Mucosa of descending colon (tissue), 3 donors: ENCODE data around the gene MYO1E. TPM values are rescaled to one million over a fixed set of nuclear protein-coding genes. Genes with fewer than 3 reads are reported as not detected.

Experiments
- ATAC-seq: fragments of 200-7000 bp; cut with Tn5 transposase; one replicate; pipeline ENCODE4 v1.9.1; 2020; ENCODE audit warnings: mild to moderate bottlenecking, moderate library complexity
- DNase-seq, 3 donors: peaks; one replicate each; pipeline ENCODE4 v3.0.0-alpha.2; 2020
- H3K36me3 ChIP-seq: fragments of 200-600 bp; one replicate; pipeline ENCODE4 v1.8.0; 2021; ENCODE audit warnings: low read depth, mild to moderate bottlenecking
- H3K4me1 ChIP-seq: fragments of 200-600 bp; one replicate; pipeline ENCODE4 v1.8.0; 2021; ENCODE audit warnings: low read depth, mild to moderate bottlenecking
- H3K4me3 ChIP-seq: fragments of 200-600 bp; one replicate; pipeline ENCODE4 v1.8.0; 2021; ENCODE audit warnings: mild to moderate bottlenecking
- H3K9me3 ChIP-seq: fragments of 200-600 bp; one replicate; pipeline ENCODE4 v1.8.0; 2021; ENCODE audit warnings: mild to moderate bottlenecking
- CTCF ChIP-seq: fragments of 200-600 bp; IDR thresholded peaks from one replicate; pipeline ENCODE4 v1.8.0; 2022; ENCODE audit warnings: antibody characterized with exemption, mild to moderate bottlenecking
- intact Hi-C, 2 donors: fragments of 100-400 bp; cut with DNase I in 1 of 2; cut with micrococcal nuclease in 1 of 2; formaldehyde crosslinking; loops; one replicate each; pipeline versions ENCODE4 v1.11.0 to v1.11.1; 2022; cut with DNase I, micrococcal nuclease
- total RNA-seq, 3 donors: library from RNA; stranded (reverse); fragmentation: NEBNext Ultra II Directional in 2 of 3; extraction: Animal tissue kit (Norgen Biotek cat#: 25700) in 2 of 3; gene quantifications; one replicate each; pipeline versions ENCODE4 v1.2.1 to v1.2.4, GENCODE V29; 2021 to 2023
- donor health status: DM: no; HTN: no; CAD: no; lungs with moderate emphysema.
- donor health status: DM: no; HTN: no; CAD: no.
- donor health status: DM: no; HTN: yes; CAD: no.

The MYO1E gene
- total RNA-seq, 3 donors from 2014 or later = 189 to 325 (median 283) TPM

- TF ChIP-seq CTCF = no peak
- H3K4me3 ChIP-seq = no peak overlapping the region
- no peaks in the 10 kb centered on the region for H3K36me3 ChIP-seq
- no peaks in the 10 kb centered on the region for H3K4me1 ChIP-seq
- no peaks in the 10 kb centered on the region for H3K9me3 ChIP-seq
- DNase-seq (no peak), ATAC-seq (no peak)
- intact Hi-C loops = no loop called here
Measured at GRCh38 chr15:59116771-59117170, 255.9 kb downstream of the MYO1E start.

GRCh38 chr15:59116141-59116540 lies 256.5 kb downstream of the MYO1E start:
- Histone ChIP-seq H3K4me1 (no peaks in the 10 kb centered on the region), H3K9me3 (no peaks in the 10 kb centered on the region), H3K4me3 (no peak overlapping the region), H3K36me3 (no peaks in the 10 kb centered on the region)
- ATAC-seq (no peak), DNase-seq (no peak)
- TF ChIP-seq CTCF = no peak
- intact Hi-C loops = no loop called here

GRCh38 chr15:59115047-59115446 lies 257.6 kb downstream of the MYO1E start:
- no peak for TF ChIP-seq CTCF
- H3K36me3 ChIP-seq = no peaks in the 10 kb centered on the region
- H3K9me3 ChIP-seq = no peaks in the 10 kb centered on the region
- DNase-seq = no peak
- intact Hi-C loops = no loop called here
- no peak overlapping the region for H3K4me3 ChIP-seq
- H3K4me1 ChIP-seq = no peaks in the 10 kb centered on the region
- ATAC-seq = no peak

- TF ChIP-seq CTCF = no peak
- Histone ChIP-seq H3K4me3 (no peak overlapping the region), H3K9me3 (no peaks in the 10 kb centered on the region), H3K4me1 (no peaks in the 10 kb centered on the region), H3K36me3 (no peaks in the 10 kb centered on the region)
- DNase-seq = no peak
- intact Hi-C loops = no loop called here
- ATAC-seq = no peak
Measured at GRCh38 chr15:59111251-59111650, 261.4 kb downstream of the MYO1E start.

GRCh38 chr15:59105854-59106253 lies 266.8 kb downstream of the MYO1E start:
- intact Hi-C loops = no loop called here
- Histone ChIP-seq H3K36me3 (no peaks in the 10 kb centered on the region), H3K4me1 (peaks cover 2% of the 10 kb centered on the region), H3K4me3 (peak overlapping the region; percentile 54), H3K9me3 (no peaks in the 10 kb centered on the region)
- DNase-seq = peak in 1 of 3 donors; percentile 14
- ATAC-seq = peak; percentile 26
- no peak for TF ChIP-seq CTCF
